GM21717 (cell line): ENCODE results near the gene SLC4A5.
"Not testable (repeated sequence)": the region's sequence is repeated elsewhere in the genome, so short reads cannot be mapped to it uniquely, and the experiment has no call there.

Experiments
- ATAC-seq: cut with Tn5 transposase; IDR thresholded peaks from one replicate; pipeline ENCODE4 v1.9.1; 2021; ENCODE audit warnings: mild to moderate bottlenecking, moderate library complexity; ENCODE audit not compliant: unreplicated experiment

The SLC4A5 gene

DNA sequence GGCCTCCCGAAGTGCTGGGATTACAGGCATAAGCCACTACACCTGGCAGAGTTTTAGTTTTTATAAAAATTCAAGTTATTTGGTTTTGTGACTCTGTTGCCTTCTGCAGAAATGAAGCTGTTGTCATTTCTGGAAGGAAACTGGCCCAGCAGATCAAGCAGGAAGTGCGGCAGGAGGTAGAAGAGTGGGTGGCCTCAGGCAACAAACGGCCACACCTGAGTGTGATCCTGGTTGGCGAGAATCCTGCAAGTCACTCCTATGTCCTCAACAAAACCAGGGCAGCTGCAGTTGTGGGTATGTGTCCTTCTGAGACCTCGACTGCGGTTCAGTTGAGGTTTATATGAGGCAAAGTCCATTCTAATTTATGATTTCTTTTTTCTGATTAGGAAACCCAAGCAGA is 137.6 kb downstream of the SLC4A5 start:
- no peak for ATAC-seq

DNA sequence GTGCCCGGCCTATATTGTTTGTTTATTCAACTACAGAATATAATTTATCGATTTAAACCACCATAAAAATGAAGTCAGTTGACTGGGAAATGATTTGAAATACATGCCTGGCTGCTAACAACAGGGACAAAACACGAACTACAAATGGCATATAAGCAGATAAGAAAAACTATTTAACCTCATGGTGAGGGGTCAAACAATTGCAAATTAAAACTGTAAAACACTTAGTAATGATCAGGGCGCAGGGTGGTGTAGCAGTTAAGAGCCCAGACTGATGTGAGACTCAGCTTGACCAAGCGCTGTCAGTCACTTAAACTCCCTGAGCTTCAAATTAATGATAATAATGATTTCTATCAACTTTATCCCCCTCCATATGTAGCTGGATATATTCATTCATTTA is 138.1 kb downstream of the SLC4A5 start:
- no peak for ATAC-seq

DNA sequence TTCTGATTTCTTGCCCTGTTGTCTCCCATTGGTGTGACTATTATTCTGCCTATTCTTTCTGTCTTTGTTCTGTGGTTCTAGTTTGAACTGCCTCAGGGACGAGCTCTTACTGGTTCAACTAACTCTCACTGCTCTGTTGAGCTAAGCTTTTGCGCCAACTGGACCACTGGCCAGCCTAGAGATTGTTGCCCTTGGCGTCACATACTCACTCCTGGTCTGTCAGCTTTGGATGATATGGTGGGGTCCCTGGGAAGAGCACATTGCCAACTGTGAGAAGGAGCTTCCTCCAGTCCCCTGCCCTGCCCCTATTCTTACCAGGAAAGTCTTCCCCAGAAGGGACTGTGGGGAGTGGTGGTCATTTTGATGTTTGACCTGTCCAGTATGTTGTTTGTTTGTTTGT is 138.8 kb downstream of the SLC4A5 start:
- no peak for ATAC-seq

DNA sequence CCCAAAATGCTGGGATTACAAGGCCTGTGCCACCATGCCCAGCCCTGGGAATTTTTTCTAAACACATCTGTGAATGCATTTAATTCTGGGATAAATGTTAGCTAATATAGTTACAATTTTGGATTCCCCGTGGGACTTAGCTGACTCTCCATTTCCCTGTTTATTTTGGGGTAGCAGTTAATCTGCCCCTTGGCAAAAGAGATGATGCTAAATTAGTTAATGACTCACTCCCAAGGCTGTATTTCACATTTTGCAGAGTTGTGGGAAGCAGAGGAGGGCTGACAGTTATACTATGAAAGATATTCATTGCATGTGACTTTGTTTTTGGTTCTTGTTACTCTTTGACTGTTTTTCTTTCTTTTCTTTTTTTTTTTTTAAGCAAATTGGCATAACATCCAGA is 141.6 kb downstream of the SLC4A5 start:
- no peak for ATAC-seq

DNA sequence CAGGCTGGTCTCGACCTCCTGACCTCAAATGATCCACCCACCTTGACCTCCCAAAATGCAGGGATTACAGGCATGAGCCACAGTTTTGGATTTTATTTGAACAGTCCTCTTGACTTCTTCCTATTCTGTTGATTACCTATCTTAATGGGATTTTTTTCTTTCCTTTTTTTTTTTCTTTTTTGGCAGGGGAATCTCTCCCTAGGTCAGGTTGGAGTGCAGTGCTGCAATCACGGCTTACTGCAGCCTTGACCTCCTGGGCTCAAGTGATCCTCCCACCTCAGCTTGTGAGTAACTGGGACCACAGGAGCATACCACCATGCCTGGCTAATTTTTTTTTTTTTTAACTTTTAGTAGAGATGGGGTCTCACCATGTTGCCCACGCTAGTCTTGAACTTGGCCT is 142.0 kb downstream of the SLC4A5 start:
- no peak for ATAC-seq

DNA sequence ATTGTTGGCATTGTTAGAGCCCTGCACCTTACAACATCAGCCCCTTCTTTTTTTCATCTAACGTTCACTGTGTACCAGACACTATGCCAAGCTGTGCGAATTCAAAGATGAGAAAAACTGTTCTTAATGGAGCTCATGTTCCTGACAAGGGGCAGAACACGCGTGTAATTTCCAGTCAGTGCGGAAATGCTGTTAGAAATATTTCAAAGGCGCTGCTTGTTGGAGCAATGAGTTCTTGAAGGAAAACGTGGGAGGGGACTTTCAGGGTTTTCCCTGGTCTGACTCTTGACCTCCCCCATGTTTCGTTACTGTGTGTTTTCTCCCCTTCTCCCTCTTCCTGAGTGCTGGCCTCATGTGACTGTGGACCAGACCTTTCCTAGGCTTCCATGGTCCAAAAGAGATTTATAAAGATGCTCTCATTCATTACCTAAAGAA is 143.3 kb downstream of the SLC4A5 start:
- no peak for ATAC-seq

DNA sequence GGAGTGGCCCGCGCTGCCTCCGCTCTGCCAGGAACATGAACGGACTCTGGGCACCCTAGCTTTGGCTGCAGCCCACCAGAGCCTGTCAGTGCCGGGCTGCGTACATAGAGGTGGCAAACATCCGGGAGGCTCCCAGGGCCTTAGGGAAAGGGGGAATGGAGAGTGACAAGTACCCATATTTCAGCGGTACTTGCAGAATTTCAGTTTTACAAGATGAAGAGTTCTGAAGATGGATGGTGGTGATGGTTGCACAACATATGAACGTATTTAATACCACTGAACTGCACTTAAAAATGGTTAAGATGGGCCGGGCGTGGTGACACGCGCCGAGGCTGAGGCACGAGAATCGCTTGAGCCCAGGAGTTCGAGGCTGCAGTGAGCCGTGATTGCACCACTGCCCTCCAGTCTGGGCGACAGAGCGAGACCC is 143.9 kb downstream of the SLC4A5 start:
- no peak for ATAC-seq

DNA sequence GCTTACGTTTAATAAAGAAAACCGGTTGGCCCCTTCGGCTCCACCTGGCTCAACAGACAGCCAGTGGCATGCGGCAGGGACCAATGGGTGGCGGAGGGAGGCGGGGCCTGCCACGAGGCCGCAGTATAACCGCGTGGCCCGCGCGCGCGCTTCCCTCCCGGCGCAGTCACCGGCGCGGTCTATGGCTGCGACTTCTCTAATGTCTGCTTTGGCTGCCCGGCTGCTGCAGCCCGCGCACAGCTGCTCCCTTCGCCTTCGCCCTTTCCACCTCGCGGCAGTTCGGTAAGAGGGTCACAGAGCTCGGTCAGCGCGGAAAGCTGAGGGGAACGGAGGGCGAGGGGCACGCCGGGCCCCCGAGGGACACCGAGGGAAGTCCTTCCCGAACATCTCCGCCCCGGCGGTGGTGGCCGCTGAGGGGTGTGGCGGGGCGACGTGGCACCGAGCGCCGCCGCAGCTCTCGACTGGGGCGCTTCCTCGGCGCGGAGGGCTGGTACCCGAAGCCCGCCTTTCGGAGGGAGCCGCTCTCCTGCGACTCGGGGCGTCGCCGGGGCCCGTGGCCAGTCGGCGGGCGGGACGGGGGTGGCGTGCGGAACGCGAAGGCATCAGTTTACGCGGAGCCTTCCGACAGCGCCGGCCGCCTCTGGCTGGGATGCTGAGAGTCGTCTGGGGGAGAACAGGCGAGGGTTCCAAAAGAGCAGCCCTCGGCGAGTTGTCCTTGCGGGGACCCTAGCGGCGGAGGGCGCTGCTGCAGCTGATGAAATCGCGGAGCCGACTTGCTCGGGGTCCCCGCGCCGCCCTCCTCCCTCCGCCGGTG is 144.5 kb downstream of the SLC4A5 start, which contains the start of gene MTHFD2:
Gene MTHFD2 (plus strand): TSS at position 155 of the 814 bp plus-strand sequence. CDS start 27 bp downstream, at position 182.
- peak; percentile 88 for ATAC-seq

DNA sequence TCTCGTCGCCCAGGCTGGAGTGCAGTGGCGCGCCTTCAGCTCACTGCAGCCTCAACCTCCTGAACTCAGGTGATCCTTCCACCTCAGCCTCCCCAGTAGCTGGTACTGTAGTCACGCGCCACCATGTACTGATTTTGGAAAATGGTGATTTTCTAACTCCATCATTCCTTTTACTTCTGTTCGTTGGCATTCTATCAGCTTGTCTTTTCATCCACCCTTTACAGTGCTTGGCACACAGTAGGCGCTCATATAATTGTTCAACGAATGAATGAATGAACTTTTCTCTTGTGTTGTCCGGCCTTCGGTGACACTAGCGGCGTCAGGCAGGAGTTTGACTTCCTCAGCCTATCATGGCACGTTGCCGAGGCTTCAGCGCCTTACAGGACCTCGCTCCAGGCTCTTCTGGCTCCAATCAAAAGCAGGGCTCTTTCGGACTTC is 145.2 kb downstream of the SLC4A5 start:
- peak; percentile 1 for ATAC-seq

DNA sequence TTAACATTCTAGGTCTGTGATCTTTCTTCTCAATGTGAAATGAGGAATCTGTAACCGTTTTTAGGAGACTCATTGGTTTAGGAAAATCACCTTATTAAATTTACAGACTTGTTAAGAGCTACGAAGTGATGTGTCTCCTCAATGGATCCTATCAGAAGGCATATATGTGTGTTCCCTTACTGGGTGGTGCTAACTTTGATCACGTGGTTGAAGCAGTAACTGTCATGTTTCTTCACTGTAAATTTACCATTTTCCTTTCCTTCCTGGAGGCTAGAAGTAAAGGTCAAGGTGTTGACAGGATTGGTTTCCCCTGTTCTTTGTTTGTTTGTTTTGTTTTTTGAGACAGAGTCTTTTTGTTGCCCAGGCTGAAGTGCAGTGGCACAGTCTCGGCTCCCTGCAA is 146.2 kb downstream of the SLC4A5 start:
- no peak for ATAC-seq

DNA sequence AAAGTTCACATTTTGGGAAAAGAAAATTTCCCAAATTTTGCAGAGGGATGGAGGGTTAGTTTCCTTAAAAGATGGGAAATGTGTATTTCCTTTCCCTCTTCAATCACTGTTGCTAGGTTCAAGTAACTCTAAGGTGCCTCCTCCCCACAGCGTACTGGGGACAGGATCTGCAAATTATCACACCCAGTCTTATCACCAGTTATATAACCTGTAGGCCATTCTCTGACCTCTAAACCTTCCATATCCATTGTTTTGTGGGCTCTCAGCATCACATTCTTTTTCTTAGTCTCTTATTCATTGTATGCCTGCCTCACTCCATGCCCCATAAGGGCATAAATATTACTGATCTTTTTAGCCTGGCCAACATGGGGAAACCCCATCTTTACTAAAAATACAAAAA is 148.4 kb downstream of the SLC4A5 start:
- no peak for ATAC-seq

DNA sequence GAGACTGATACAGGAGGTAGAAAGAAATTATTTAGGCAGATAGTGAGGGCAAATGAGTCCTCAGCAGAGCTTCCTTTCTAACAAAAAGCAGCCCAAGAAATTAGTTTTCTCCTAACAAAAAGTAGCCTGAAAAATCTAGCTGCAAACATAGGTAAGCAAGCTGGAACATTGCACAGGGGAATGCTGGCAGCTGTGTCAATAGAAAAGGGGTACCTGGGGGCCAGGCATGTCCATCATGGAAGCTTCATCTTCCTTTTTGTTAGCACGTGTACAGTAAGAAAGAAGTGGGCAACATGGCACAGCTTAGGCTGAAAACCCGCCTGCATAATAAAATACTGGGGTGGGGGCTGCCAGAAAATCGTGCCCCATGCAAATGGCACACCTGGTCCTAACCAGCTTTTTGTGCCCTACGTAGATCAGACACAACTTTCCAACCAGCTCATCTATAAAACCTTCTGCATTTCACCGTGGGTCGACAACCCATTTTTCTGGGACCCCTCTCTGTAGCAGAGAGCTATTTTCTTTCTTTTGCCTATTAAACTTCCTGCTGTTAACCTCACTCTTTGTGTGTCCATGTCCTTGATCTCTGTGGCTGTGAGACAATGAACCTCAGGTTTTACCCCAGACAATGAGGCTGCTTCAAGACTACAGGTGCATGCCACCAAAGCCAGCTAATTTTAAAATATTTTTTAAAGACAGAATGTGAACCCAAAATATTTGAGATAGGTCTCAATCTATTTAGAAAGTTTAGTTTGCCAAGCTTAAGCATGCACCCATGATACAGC is 151.4 kb downstream of the SLC4A5 start:
- no peak for ATAC-seq

DNA sequence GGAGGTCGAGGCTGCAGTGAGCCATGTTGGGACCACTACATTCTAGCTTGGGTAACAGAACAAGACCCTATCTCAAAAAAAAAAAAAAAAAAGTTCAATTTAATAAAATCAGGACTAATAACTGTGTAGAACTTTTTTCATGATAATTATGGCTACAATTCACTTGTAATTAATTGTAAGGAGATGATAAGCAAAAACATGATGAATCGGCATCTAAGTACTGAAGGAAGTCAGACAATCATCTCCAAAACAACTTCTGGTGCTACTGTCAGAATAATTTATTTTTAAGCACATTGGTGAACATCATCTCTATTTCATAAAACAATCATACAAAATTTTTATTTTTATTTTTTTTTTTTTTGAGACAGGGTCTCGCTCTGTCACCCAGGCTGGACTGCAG is 154.5 kb downstream of the SLC4A5 start:
- ATAC-seq = no peak

DNA sequence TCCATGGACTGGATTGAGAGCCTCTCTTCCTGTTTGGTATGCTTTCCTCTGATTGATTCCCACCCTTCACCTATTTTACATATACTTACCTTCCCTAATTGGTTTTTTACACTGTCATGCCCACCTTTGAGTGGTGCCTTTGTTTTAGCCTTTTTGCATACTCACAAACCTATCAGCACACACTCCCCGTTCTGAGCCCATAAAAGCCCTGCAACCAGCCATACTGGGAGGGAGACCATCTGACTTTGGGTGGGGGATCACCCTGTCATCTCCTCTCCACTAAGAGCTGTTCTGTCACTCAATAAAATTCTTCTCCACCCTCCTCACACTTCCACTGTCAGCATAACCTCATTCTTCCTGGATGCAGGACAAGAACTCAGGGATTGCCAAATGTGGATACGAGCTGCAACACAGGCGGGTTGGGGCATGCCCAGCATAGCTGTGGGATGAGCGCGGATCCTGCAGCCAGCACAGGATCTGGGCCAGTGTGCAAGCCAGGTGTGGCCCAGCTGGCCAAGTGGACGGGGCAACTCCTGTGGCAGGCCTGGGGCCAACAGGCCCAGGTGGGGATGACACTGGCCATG is 155.1 kb downstream of the SLC4A5 start:
- no peak for ATAC-seq

DNA sequence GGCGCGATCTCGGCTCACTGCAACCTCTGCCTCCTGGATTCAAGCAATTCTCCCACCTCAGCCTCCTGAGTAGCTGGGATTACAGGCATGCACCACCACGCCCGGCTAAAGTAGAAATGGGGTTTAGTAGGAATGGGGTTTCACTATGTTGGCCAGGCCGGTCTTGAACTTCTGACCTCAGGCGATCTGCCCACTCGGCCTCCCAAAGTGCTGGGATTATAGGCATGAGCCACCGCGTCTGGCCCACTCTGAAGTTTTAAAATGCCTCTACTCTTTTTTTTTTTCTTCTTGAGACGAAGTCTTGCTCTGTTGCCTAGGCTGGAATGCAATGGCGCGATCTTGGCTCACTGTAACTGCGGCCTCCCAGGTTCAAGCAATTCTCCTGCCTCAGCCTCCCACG is 156.5 kb downstream of the SLC4A5 start:
- ATAC-seq = not testable (repeated sequence)

DNA sequence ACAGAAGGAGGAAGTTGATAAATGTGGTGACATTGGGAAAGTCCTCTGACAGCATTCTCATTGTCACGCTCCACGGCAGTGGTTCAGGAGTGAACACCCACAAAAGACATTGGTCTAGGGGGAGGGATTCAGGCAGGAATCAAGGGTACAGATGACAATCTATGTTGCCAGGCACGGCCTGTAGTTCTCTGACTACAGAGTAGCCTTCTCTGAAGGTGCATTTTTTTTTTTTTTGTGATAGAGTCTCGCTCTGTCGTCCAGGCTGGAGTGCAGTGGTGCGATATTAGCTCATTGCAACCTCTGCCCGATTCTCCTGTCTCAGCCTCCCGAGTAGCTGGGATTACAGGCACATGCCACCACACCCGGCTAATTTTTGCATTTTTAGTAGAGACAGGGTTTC is 157.2 kb downstream of the SLC4A5 start:
- ATAC-seq = peak; percentile 60

DNA sequence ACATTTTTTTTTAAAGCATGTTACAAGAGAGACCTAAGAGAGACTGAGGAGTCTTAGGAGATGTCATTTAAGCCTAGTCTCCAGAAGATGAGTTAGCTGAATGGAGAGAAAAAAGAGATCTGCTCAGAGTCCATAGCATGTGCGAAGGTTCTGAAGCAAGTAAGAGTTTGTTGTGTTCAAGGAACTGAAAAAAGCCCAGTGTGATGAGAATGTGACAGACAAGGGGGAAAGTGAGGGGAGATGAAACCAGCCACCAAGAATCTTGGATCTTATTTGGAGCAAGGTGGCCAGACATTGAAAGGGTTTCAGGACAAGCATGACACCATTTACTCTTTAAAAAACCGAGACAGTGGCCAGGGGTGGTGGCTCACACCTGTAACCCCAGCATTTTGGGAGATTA is 159.3 kb downstream of the SLC4A5 start:
- no peak for ATAC-seq

DNA sequence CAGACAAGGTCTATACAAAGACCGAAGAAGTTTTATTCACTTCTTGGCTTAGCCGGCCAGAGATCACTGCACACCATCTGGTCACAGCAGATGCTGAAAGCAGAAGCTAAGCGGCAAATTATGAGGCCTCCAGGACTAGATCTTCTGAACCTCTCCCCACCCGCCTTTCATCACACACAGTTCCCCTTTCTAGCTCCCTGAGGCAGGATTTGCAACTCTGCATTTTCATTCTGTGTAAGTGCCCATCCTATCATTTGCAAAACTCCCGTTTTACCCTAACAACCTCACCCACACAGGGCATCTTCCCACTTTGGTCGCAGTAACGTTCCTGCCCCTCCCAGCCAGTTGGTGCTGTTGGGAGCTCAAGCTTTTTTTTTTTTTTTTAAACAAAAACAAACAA is 161.5 kb downstream of the SLC4A5 start:
- peak; percentile 22 for ATAC-seq

DNA sequence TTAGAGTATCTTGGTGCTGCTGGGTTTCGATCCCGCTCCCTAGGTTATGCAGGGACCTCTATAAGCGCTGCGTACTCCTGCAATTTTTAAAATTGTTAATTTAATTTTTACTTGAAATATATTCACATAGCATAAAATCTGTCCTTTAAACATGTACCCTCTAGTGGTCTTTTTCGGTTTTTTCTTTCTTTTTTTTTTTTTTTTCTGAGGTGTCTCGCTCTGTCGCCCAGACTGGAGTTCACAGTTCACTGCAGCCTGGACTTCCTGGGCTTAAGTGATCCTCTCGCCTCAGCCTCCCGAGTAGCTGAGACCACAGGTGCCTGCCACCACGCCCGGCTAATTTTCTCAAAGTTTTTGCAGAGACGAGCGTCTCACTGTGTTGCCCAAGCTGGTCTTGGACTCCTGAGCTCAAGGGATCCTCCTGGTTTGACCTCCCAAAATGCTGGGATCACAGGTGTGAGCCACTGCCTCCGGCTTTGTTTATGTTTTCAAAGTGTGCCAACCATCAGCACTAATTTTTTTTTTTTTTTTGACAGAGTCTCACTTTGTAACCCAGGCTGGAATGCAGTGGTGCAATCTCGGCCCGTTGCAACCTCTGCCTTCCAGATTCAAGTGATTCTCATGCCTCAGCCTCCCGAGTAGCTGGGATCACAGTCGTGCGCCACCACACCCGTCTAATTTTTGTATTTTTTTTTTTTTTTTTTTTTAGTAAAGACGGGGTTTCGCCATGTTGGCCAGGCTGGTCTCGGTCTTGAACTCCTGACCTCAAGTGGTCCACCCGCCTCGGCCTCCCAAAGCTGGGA is 164.0 kb downstream of the SLC4A5 start:
- ATAC-seq = peak; percentile 1

DNA sequence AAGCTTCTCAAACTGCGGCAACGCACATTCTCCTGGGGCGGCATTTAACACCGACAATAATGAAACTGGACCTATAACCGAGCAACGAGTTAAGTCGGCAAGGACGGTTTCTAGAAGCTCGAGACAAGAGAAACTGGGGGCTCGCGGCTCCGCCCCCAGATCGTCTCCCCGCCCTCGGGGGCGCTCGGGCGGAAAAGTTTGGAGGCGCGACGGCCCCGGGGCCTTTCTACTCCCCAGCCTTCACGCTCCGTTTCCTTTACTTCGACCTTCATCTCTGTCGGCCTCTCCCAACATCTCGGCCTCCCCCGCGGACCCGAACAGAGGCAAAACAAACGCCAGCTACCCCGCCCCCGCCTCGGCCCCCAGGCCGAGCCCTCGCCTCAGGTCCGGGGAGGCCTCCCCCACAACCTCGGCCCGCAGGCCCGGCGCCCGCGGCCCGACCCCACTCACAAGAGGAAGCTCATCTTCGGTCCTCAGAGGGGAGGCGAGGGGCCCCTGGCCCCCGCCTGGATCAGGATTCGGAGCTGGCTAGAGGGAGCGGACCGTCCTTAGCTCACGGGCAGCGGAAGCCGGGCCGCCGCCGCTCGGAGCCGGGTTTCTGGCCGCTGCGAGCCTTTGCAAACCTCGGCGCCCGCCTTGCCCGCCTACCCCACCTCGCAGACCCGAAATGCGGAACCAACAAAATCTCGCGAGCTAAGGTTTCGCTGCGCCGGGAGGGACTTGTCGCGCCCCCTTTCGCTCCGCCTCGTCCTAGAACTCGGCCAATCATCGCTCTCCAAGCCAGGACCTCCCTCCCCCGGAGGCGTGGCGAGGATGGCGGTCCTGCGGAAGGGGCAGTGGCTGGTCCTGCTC is 164.8 kb downstream of the SLC4A5 start, which contains the start of gene MOB1A:
Gene MOB1A (minus strand): TSS at position 669 of the 852 bp plus-strand sequence. CDS start 205 bp downstream, at position 464.
- peak; percentile 80 for ATAC-seq
